Measurements from ENCODE around the gene RGS16.
"Not testable (repeated sequence)": the region's sequence is repeated elsewhere in the genome, so short reads cannot be mapped to it uniquely, and the experiment has no call there.

The RGS16 gene

GRCh38 chr1:182604175-182605164 is at the start of gene RGS16:
TSS of gene RGS16 (minus strand) at chr1:182604389. CDS start at chr1:182604259, 130 bp downstream.
- peak; percentile 70 for DNase-seq (ENCODE audit: low spot score)

- no peak for DNase-seq (ENCODE audit: low spot score)
Measured at GRCh38 chr1:182653986-182654385, 49.8 kb upstream of the RGS16 start.

GRCh38 chr1:182652933-182653332 is 48.7 kb upstream of the RGS16 start:
- DNase-seq (ENCODE audit: low spot score) = no peak

- DNase-seq (ENCODE audit: low spot score) = no peak
Measured at GRCh38 chr1:182651339-182651724, 47.1 kb upstream of the RGS16 start.

- no peak for DNase-seq (ENCODE audit: low spot score)
Measured at GRCh38 chr1:182650678-182651338, 46.6 kb upstream of the RGS16 start.

- DNase-seq (ENCODE audit: low spot score) = no peak
Measured at GRCh38 chr1:182649041-182649440, 44.9 kb upstream of the RGS16 start.

GRCh38 chr1:182646739-182647138 is 42.5 kb upstream of the RGS16 start:
- no peak for DNase-seq (ENCODE audit: low spot score)

- no peak for DNase-seq (ENCODE audit: low spot score)
Measured at GRCh38 chr1:182644886-182645285, 40.7 kb upstream of the RGS16 start.

- DNase-seq (ENCODE audit: low spot score) = no peak
Measured at GRCh38 chr1:182643699-182644098, 39.5 kb upstream of the RGS16 start.

- DNase-seq (ENCODE audit: low spot score) = no peak
Measured at GRCh38 chr1:182642461-182642860, 38.3 kb upstream of the RGS16 start.

GRCh38 chr1:182641561-182641960 is 37.4 kb upstream of the RGS16 start:
- no peak for DNase-seq (ENCODE audit: low spot score)

GRCh38 chr1:182639330-182639729 is 35.1 kb upstream of the RGS16 start:
- no peak for DNase-seq (ENCODE audit: low spot score)

- DNase-seq (ENCODE audit: low spot score) = no peak
Measured at GRCh38 chr1:182637769-182638168, 33.6 kb upstream of the RGS16 start.

GRCh38 chr1:182635871-182636270 is 31.7 kb upstream of the RGS16 start:
- no peak for DNase-seq (ENCODE audit: low spot score)

- DNase-seq (ENCODE audit: low spot score) = no peak
Measured at GRCh38 chr1:182634306-182635072, 30.3 kb upstream of the RGS16 start.

GRCh38 chr1:182633657-182634281 is 29.6 kb upstream of the RGS16 start:
- no peak for DNase-seq (ENCODE audit: low spot score)

- DNase-seq (ENCODE audit: low spot score) = no peak
Measured at GRCh38 chr1:182633031-182633430, 28.8 kb upstream of the RGS16 start.

GRCh38 chr1:182632441-182632857 is 28.3 kb upstream of the RGS16 start:
- not testable (repeated sequence) for DNase-seq (ENCODE audit: low spot score)

GRCh38 chr1:182631954-182632353 is 27.8 kb upstream of the RGS16 start:
- no peak for DNase-seq (ENCODE audit: low spot score)

GRCh38 chr1:182631053-182631677 is 27.0 kb upstream of the RGS16 start:
- no peak for DNase-seq (ENCODE audit: low spot score)

- DNase-seq (ENCODE audit: low spot score) = no peak
Measured at GRCh38 chr1:182630586-182630985, 26.4 kb upstream of the RGS16 start.
